ENCODE data around the gene TXNDC11.

TXNDC11 gene

GRCh38 chr16:11744075-11744470 lies 1.4 kb upstream of the TXNDC11 start:
- no peak for DNase-seq (ENCODE audit: low read depth)
- H3K4me3 ChIP-seq (ENCODE audit: low read depth, low read length), result no peak overlapping the region
- TF ChIP-seq MYC (IDR thresholded peaks at IDR 0.05; ENCODE audit: low read depth, low read length) (no peak), CTCF (IDR thresholded peaks at IDR 0.05; ENCODE audit: low read depth, low read length) (no peak), MAX (IDR thresholded peaks at IDR 0.05; ENCODE audit: low read depth, low read length) (no peak), POLR2A (IDR thresholded peaks at IDR 0.05; ENCODE audit: extremely low read depth, insufficient read length) (no peak)

GRCh38 chr16:11743308-11744074 lies 834 bp upstream of the TXNDC11 start:
- DNase-seq (ENCODE audit: low read depth), result peak; percentile 86
- peak overlapping the region; percentile 66 for H3K4me3 ChIP-seq (ENCODE audit: low read depth, low read length)
- TF ChIP-seq CTCF (IDR thresholded peaks at IDR 0.05; ENCODE audit: low read depth, low read length) (no peak), POLR2A (IDR thresholded peaks at IDR 0.05; ENCODE audit: extremely low read depth, insufficient read length) (no peak), MYC (IDR thresholded peaks at IDR 0.05; ENCODE audit: low read depth, low read length) (peak; percentile 69; the same call in 1 of the 2 replicates), MAX (IDR thresholded peaks at IDR 0.05; ENCODE audit: low read depth, low read length) (peak; percentile 90)

GRCh38 chr16:11742093-11742535 lies 543 bp downstream of the TXNDC11 start:
- no peak for DNase-seq (ENCODE audit: low read depth)
- peak overlapping the region; percentile 80 for H3K4me3 ChIP-seq (ENCODE audit: low read depth, low read length)
- no peak for TF ChIP-seq POLR2A (IDR thresholded peaks at IDR 0.05; ENCODE audit: extremely low read depth, insufficient read length)
- TF ChIP-seq MYC (IDR thresholded peaks at IDR 0.05; ENCODE audit: low read depth, low read length), result no peak; the same call in 1 of the 2 replicates
- TF ChIP-seq CTCF (IDR thresholded peaks at IDR 0.05; ENCODE audit: low read depth, low read length), result no peak
- TF ChIP-seq MAX (IDR thresholded peaks at IDR 0.05; ENCODE audit: low read depth, low read length), result no peak

- H3K4me3 ChIP-seq (ENCODE audit: low read depth, low read length), result no peak overlapping the region
Observed at GRCh38 chr16:11740567-11740966, 2.1 kb downstream of the TXNDC11 start.

More at GRCh38 chr16:11740567-11740966, 2.1 kb downstream of the TXNDC11 start:
- TF ChIP-seq MAX (IDR thresholded peaks at IDR 0.05; ENCODE audit: low read depth, low read length) (no peak), CTCF (IDR thresholded peaks at IDR 0.05; ENCODE audit: low read depth, low read length) (no peak), POLR2A (IDR thresholded peaks at IDR 0.05; ENCODE audit: extremely low read depth, insufficient read length) (no peak)
- peak; percentile 25 for DNase-seq (ENCODE audit: low read depth)

All from NB4 (cell line).